D721Med (cell line): Measurements from ENCODE around the gene SEMA4C.

Source experiments
- DNase-seq: peaks from one replicate; pipeline ENCODE4 v3.0.0; 2011; ENCODE audit warnings: low spot score; ENCODE audit not compliant: insufficient read length
- FAIRE-seq: peaks from 2 replicates; lab custom pipeline; 2011; peaks lifted over from hg19 to GRCh38; lab: Jason Lieb, UNC
- CTCF ChIP-seq: IDR thresholded peaks from 2 replicates; pipeline ENCODE4 v1.5.1; 2012; ENCODE audit warnings: mild to moderate bottlenecking, control low read depth; ENCODE audit not compliant: insufficient read depth; ENCODE audit errors: missing control alignments

The SEMA4C gene

GRCh38 chr2:96816836-96817702, 52.8 kb downstream of the SEMA4C start:
- DNase-seq, result no peak
- no peak for FAIRE-seq
- no peak for TF ChIP-seq CTCF

GRCh38 chr2:96816127-96816835, 53.6 kb downstream of the SEMA4C start, which contains the start of gene CNNM3:
CNNM3 (plus strand) TSS chr2:96816268; CDS start chr2:96816278, 10 bp downstream.
- TF ChIP-seq CTCF, result peak; percentile 14
- DNase-seq (peak; percentile 97), FAIRE-seq (no peak)

- no peak for TF ChIP-seq CTCF
- DNase-seq, result peak; percentile 61
- FAIRE-seq, result no peak
These were observed 54.4 kb downstream of the SEMA4C start for GRCh38 chr2:96815326-96816126.

GRCh38 chr2:96813656-96814055, 56.2 kb downstream of the SEMA4C start:
- no peak for TF ChIP-seq CTCF
- no peak for DNase-seq
- FAIRE-seq, result no peak

GRCh38 chr2:96811917-96812316, 58.0 kb downstream of the SEMA4C start:
- no peak for TF ChIP-seq CTCF
- DNase-seq, result no peak
- no peak for FAIRE-seq

- FAIRE-seq (no peak), DNase-seq (no peak)
- no peak for TF ChIP-seq CTCF
These were observed 59.1 kb downstream of the SEMA4C start for GRCh38 chr2:96810783-96811192.
